ENCODE data around the gene OPRD1.

OPRD1 gene

GRCh38 chr1:28905921-28906666, 94.1 kb downstream of the OPRD1 start:
- H3K27me3 ChIP-seq (ENCODE audit: control insufficient read depth, insufficient read depth, low read length): no peaks in the 10 kb centered on the region
- DNase-seq (ENCODE audit: low read depth, low spot score): no peak

GRCh38 chr1:28909198-28909597, 97.2 kb downstream of the OPRD1 start:
- no peak for DNase-seq (ENCODE audit: low read depth, low spot score)
- H3K4me3 ChIP-seq (ENCODE audit: low read length): no peak overlapping the region
- peaks cover 2% of the 10 kb centered on the region; the same call in 1 of the 2 replicates for H3K4me1 ChIP-seq (ENCODE audit: control insufficient read depth, insufficient read depth, low read length)
- WGBS (ENCODE audit: insufficient coverage, insufficient read length): no CpG with 5 or more reads among the region's 2 CpGs
- H3K9me3 ChIP-seq (ENCODE audit: control insufficient read depth, insufficient read depth, low read length): no peaks in the 10 kb centered on the region
- H3K27me3 ChIP-seq (ENCODE audit: control insufficient read depth, insufficient read depth, low read length): no peaks in the 10 kb centered on the region
- H3K36me3 ChIP-seq (ENCODE audit: control insufficient read depth, insufficient read depth, low read length): no peaks in the 10 kb centered on the region
- no peak overlapping the region for H3K27ac ChIP-seq (ENCODE audit: low read length)

More at GRCh38 chr1:28905921-28906666, 94.1 kb downstream of the OPRD1 start:
- Histone ChIP-seq H3K36me3 (ENCODE audit: control insufficient read depth, insufficient read depth, low read length) (no peaks in the 10 kb centered on the region), H3K27ac (ENCODE audit: low read length) (no peak overlapping the region), H3K9me3 (ENCODE audit: control insufficient read depth, insufficient read depth, low read length) (no peaks in the 10 kb centered on the region), H3K4me3 (ENCODE audit: low read length) (no peak overlapping the region), H3K4me1 (ENCODE audit: control insufficient read depth, insufficient read depth, low read length) (no peaks in the 10 kb centered on the region)
- WGBS (ENCODE audit: insufficient coverage, insufficient read length): no CpG with 5 or more reads among the region's 8 CpGs

- no CpG with 5 or more reads among the region's 7 CpGs for WGBS (ENCODE audit: insufficient coverage, insufficient read length)
- Histone ChIP-seq H3K36me3 (ENCODE audit: control insufficient read depth, insufficient read depth, low read length) (no peaks in the 10 kb centered on the region), H3K4me1 (ENCODE audit: control insufficient read depth, insufficient read depth, low read length) (peaks cover 2% of the 10 kb centered on the region; the same call in 1 of the 2 replicates), H3K4me3 (ENCODE audit: low read length) (no peak overlapping the region), H3K9me3 (ENCODE audit: control insufficient read depth, insufficient read depth, low read length) (no peaks in the 10 kb centered on the region), H3K27me3 (ENCODE audit: control insufficient read depth, insufficient read depth, low read length) (no peaks in the 10 kb centered on the region), H3K27ac (ENCODE audit: low read length) (no peak overlapping the region)
- no peak for DNase-seq (ENCODE audit: low read depth, low spot score)
Measured at GRCh38 chr1:28910379-28911115, 98.6 kb downstream of the OPRD1 start.

GRCh38 chr1:28913786-28914227, 101.8 kb downstream of the OPRD1 start:
- DNase-seq (ENCODE audit: low read depth, low spot score): no peak
- Histone ChIP-seq H3K4me1 (ENCODE audit: control insufficient read depth, insufficient read depth, low read length) (peaks cover 2% of the 10 kb centered on the region; the same call in 1 of the 2 replicates), H3K27ac (ENCODE audit: low read length) (no peak overlapping the region), H3K27me3 (ENCODE audit: control insufficient read depth, insufficient read depth, low read length) (no peaks in the 10 kb centered on the region), H3K4me3 (ENCODE audit: low read length) (no peak overlapping the region; the same call in 1 of the 2 replicates), H3K9me3 (ENCODE audit: control insufficient read depth, insufficient read depth, low read length) (no peaks in the 10 kb centered on the region), H3K36me3 (ENCODE audit: control insufficient read depth, insufficient read depth, low read length) (no peaks in the 10 kb centered on the region)
- WGBS (ENCODE audit: insufficient coverage, insufficient read length): no CpG with 5 or more reads among the region's 10 CpGs

- Histone ChIP-seq H3K27ac (ENCODE audit: low read length) (no peak within 1 kb of the TSS), H3K27me3 (ENCODE audit: control insufficient read depth, insufficient read depth, low read length) (no peaks in the 10 kb centered on the region), H3K4me1 (ENCODE audit: control insufficient read depth, insufficient read depth, low read length) (peaks cover 2% of the 10 kb centered on the region; the same call in 1 of the 2 replicates), H3K9me3 (ENCODE audit: control insufficient read depth, insufficient read depth, low read length) (no peaks in the 10 kb centered on the region), H3K36me3 (ENCODE audit: control insufficient read depth, insufficient read depth, low read length) (no peaks in the 10 kb centered on the region), H3K4me3 (ENCODE audit: low read length) (peak within 1 kb of the TSS; percentile 85)
- DNase-seq (ENCODE audit: low read depth, low spot score): peak; percentile 98
- no CpG with 5 or more reads among the region's 95 CpGs for WGBS (ENCODE audit: insufficient coverage, insufficient read length)
Measured at GRCh38 chr1:28914228-28915030, 102.5 kb downstream of the OPRD1 start, which contains the start of gene EPB41. Gene EPB41 (plus strand): TSS chr1:28914569. CDS start chr1:28987438, 72,869 bp downstream.

- no peaks in the 10 kb centered on the region for H3K27me3 ChIP-seq (ENCODE audit: control insufficient read depth, insufficient read depth, low read length)
- H3K4me1 ChIP-seq (ENCODE audit: control insufficient read depth, insufficient read depth, low read length): peaks cover 2% of the 10 kb centered on the region; the same call in 1 of the 2 replicates
- H3K9me3 ChIP-seq (ENCODE audit: control insufficient read depth, insufficient read depth, low read length): no peaks in the 10 kb centered on the region
- no peak for DNase-seq (ENCODE audit: low read depth, low spot score)
- peak overlapping the region; percentile 85 for H3K4me3 ChIP-seq (ENCODE audit: low read length)
- WGBS (ENCODE audit: insufficient coverage, insufficient read length): no CpG with 5 or more reads among the region's 32 CpGs
- H3K27ac ChIP-seq (ENCODE audit: low read length): no peak overlapping the region
- no peaks in the 10 kb centered on the region for H3K36me3 ChIP-seq (ENCODE audit: control insufficient read depth, insufficient read depth, low read length)
Measured at GRCh38 chr1:28915031-28915895, 103.3 kb downstream of the OPRD1 start.

- DNase-seq (ENCODE audit: low read depth, low spot score): no peak
- H3K4me1 ChIP-seq (ENCODE audit: control insufficient read depth, insufficient read depth, low read length): peaks cover 2% of the 10 kb centered on the region; the same call in 1 of the 2 replicates
- H3K36me3 ChIP-seq (ENCODE audit: control insufficient read depth, insufficient read depth, low read length): no peaks in the 10 kb centered on the region
- H3K4me3 ChIP-seq (ENCODE audit: low read length): no peak overlapping the region
- no CpG with 5 or more reads among the region's 2 CpGs for WGBS (ENCODE audit: insufficient coverage, insufficient read length)
- no peaks in the 10 kb centered on the region for H3K27me3 ChIP-seq (ENCODE audit: control insufficient read depth, insufficient read depth, low read length)
- H3K9me3 ChIP-seq (ENCODE audit: control insufficient read depth, insufficient read depth, low read length): no peaks in the 10 kb centered on the region
- no peak overlapping the region for H3K27ac ChIP-seq (ENCODE audit: low read length)
Measured at GRCh38 chr1:28917757-28918118, 105.8 kb downstream of the OPRD1 start.
